GM12892 (cell line): Measurements from ENCODE around the gene RAMP1.

Experiments
- POLR2A ChIP-seq: IDR thresholded peaks from 2 replicates; pipeline ENCODE4 v1.6.1; 2011; ENCODE audit warnings: low read depth, low read length, control low read depth
- POLR2AphosphoS5 ChIP-seq: IDR thresholded peaks from 2 replicates; pipeline ENCODE4 v1.6.1; 2011; ENCODE audit warnings: low read depth, low read length, control low read depth

DNA sequence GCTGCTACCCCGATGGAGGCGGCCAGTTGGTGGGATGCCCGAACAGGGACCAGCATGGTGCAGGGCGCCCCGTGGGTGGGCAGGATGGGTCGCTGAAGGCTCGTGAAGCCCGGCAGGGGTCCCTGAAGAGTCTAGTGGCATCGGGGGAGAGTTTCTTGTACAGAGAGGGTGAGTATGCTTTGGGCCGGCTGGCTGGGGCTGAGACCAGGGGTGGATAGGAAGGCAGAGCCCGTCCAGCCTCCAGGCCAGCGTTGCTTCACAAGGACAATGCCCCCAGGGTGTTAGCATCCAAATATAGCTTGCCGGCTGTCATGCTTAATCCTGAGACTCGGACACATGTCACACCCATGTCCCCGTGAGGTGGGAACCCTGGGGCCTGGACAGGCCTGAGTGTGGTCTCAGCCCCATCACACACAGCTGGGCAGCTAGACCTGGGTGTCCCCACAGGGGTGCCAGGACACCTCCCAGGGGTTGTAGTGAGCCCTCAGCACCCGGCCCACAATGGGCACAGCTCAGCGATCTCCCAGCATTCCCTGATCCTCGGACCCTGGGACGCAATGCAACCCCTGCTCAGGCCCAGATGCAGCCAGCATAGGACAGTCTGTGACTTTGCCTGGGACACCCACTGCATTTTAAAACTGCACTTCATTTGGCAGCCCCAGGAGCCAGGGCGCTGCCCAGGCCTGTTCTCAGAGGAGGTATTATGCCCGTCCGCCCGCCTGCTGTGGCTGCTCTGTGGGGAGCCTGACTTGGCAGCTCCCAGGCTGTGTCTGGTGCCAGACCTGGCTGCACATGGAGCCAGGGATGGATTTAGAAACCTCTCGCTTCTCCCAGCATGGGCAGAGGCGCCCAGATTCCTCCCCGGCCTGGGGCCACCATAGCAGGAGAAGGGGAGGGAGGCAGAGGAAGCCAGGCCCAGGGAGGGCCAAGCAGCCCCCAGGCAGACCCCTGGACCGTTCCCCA lies 36.4 kb downstream of the RAMP1 start:
- TF ChIP-seq POLR2AphosphoS5 (no peak), POLR2A (no peak)
